ENCODE results near the gene OR4C45. TPM values are rescaled to one million over a fixed set of nuclear protein-coding genes. Genes with fewer than 3 reads are reported as not detected.

The OR4C45 gene
- total RNA-seq, 2 donors from 2014 or later: not detected

Other genes starting within 250 kb of the OR4C45 start
- gene OR4C13, start 80.5 kb upstream of the OR4C45 start, total RNA-seq: not detected
- gene OR4C12, start 50.3 kb upstream of the OR4C45 start, total RNA-seq: not detected